CD4-positive, alpha-beta T cell treated with Interferon alpha-2 for 1 hour (primary cell): ENCODE measurements around the gene ARL13B.
A peak's percentile ranks its signal among the peaks of the same experiment; 100 is the strongest.

Experiments
- DNase-seq, 2 donors: peaks; one replicate each; pipeline ENCODE4 v3.0.0-alpha.2; 2020 to 2022

ARL13B gene

GRCh38 chr3:94064243-94064860, 84.4 kb downstream of the ARL13B start:
- DNase-seq: no peak

GRCh38 chr3:94065122-94065521, 85.2 kb downstream of the ARL13B start:
- DNase-seq: no peak

GRCh38 chr3:94065819-94066480, 86.0 kb downstream of the ARL13B start:
- no peak for DNase-seq

GRCh38 chr3:94066506-94067500, 86.8 kb downstream of the ARL13B start:
- no peak for DNase-seq

GRCh38 chr3:94069194-94069813, 89.3 kb downstream of the ARL13B start:
- peak in 1 of 2 donors; percentile 40 for DNase-seq

- no peak for DNase-seq
Observed at GRCh38 chr3:94070341-94070911, 90.5 kb downstream of the ARL13B start.

- no peak for DNase-seq
Observed at GRCh38 chr3:94071713-94072284, 91.8 kb downstream of the ARL13B start.

- no peak for DNase-seq
Observed at GRCh38 chr3:94076055-94076454, 96.1 kb downstream of the ARL13B start.

- peak in 1 of 2 donors; percentile 37 for DNase-seq
Observed at GRCh38 chr3:94080552-94080951, 100.6 kb downstream of the ARL13B start.

GRCh38 chr3:94081884-94082283, 101.9 kb downstream of the ARL13B start:
- DNase-seq: no peak

GRCh38 chr3:94082391-94082937, 102.5 kb downstream of the ARL13B start:
- DNase-seq: no peak

- DNase-seq: no peak
Observed at GRCh38 chr3:94083261-94083660, 103.3 kb downstream of the ARL13B start.

GRCh38 chr3:94089126-94089525, 109.2 kb downstream of the ARL13B start:
- DNase-seq: no peak

- DNase-seq: no peak
Observed at GRCh38 chr3:94092086-94092485, 112.1 kb downstream of the ARL13B start.

GRCh38 chr3:94093151-94093550, 113.2 kb downstream of the ARL13B start:
- no peak for DNase-seq

GRCh38 chr3:94095111-94095510, 115.2 kb downstream of the ARL13B start:
- no peak for DNase-seq

GRCh38 chr3:94098452-94098851, 118.5 kb downstream of the ARL13B start:
- no peak for DNase-seq

- no peak for DNase-seq
Observed at GRCh38 chr3:94099311-94099710, 119.4 kb downstream of the ARL13B start.

- no peak for DNase-seq
Observed at GRCh38 chr3:94101860-94102259, 121.9 kb downstream of the ARL13B start.
